GM13977 (cell line): ENCODE results near the gene TMC1.

Experiments used
- DNase-seq: peaks from one replicate; pipeline ENCODE4 v3.0.0; 2012; ENCODE audit warnings: low spot score
- CTCF ChIP-seq: IDR thresholded peaks from 2 replicates; pipeline ENCODE4 v1.5.1; 2012; ENCODE audit warnings: mild to moderate bottlenecking, control low read depth; ENCODE audit not compliant: insufficient read depth; ENCODE audit errors: extremely low read depth, missing control alignments
- in situ Hi-C: fragments of 300-500 bp; cut with MboI; formaldehyde crosslinking; loops from one replicate; pipeline ENCODE4 v1.12.0; 2022; ENCODE audit warnings: low sequenced_read_pairs, low pct_unique_long_range_greater_than_20kb, mixed read lengths, inconsistent platforms; ENCODE audit not compliant: unreplicated experiment

The TMC1 gene

GRCh38 chr9:72565535-72565934 lies 44.1 kb downstream of the TMC1 start:
- in situ Hi-C loops, result no loop called here
- no peak for DNase-seq
- no peak for TF ChIP-seq CTCF

GRCh38 chr9:72574156-72574810 lies 52.9 kb downstream of the TMC1 start:
- in situ Hi-C loops, result no loop called here
- TF ChIP-seq CTCF, result no peak
- no peak for DNase-seq

GRCh38 chr9:72575666-72576065 lies 54.3 kb downstream of the TMC1 start:
- no peak for DNase-seq
- in situ Hi-C loops, result loop anchor here (25.0 kb wide), 1 partner anchor 538 kb away; no protein-coding TSS in a partner anchor
- TF ChIP-seq CTCF, result no peak

GRCh38 chr9:72576087-72576486 lies 54.7 kb downstream of the TMC1 start:
- DNase-seq, result no peak
- TF ChIP-seq CTCF, result no peak
- in situ Hi-C loops, result loop anchor here (25.0 kb wide), 1 partner anchor 539 kb away; no protein-coding TSS in a partner anchor

- no peak for TF ChIP-seq CTCF
- in situ Hi-C loops, result loop anchor here (25.0 kb wide), 1 partner anchor 540 kb away; no protein-coding TSS in a partner anchor
- DNase-seq, result no peak
Observed at GRCh38 chr9:72577212-72577753, 55.9 kb downstream of the TMC1 start.

GRCh38 chr9:72579190-72579589 lies 57.8 kb downstream of the TMC1 start:
- no peak for DNase-seq

More at GRCh38 chr9:72579190-72579589, 57.8 kb downstream of the TMC1 start:
- no peak for TF ChIP-seq CTCF
- in situ Hi-C loops, result loop anchor here (25.0 kb wide), 1 partner anchor 542 kb away; no protein-coding TSS in a partner anchor
